SU-DHL-6 (cell line): ENCODE data around the gene NPNT.

Experiments used
- H2AFZ ChIP-seq: fragments of 200-600 bp; sonication (generic); 2 replicates; pipeline ENCODE4 v1.6.1; 2014; ENCODE audit warnings: low read depth, mild to moderate bottlenecking, moderate library complexity, mixed read lengths, antibody characterized with exemption, low read length; ENCODE audit not compliant: severe bottlenecking
- H3F3A ChIP-seq: fragments of 200-600 bp; shearing (Covaris generic); 2 replicates; pipeline ENCODE4 v1.6.0; 2016; ENCODE audit warnings: antibody characterized with exemption, mild to moderate bottlenecking; ENCODE audit not compliant: insufficient read depth
- H3K27ac ChIP-seq: fragments of 200-600 bp; sonication (generic); 2 replicates; pipeline ENCODE4 v1.5.1; 2016; ENCODE audit warnings: low read depth, mild to moderate bottlenecking, low read length, moderate library complexity, mixed read lengths
- H3K27me3 ChIP-seq: fragments of 200-600 bp; sonication (generic), shearing (Covaris generic); 2 replicates; pipeline ENCODE4 v1.6.0; 2014; ENCODE audit warnings: mild to moderate bottlenecking, low read length
- H3K36me3 ChIP-seq: fragments of 200-600 bp; sonication (generic); 2 replicates; pipeline ENCODE4 v1.6.1; 2014; ENCODE audit warnings: mild to moderate bottlenecking, low read length, mixed read lengths
- H3K4me2 ChIP-seq: fragments of 300-600, 200-600 bp; shearing (Covaris generic), sonication (generic); 2 replicates; pipeline ENCODE4 v1.6.0; 2014; ENCODE audit warnings: low read length, low read depth, mild to moderate bottlenecking; ENCODE audit not compliant: poor library complexity, severe bottlenecking
- H3K4me3 ChIP-seq: fragments of 200-600 bp; sonication (generic); 2 replicates; pipeline ENCODE4 v1.5.1; 2014; ENCODE audit warnings: antibody characterized with exemption, low read length, mild to moderate bottlenecking, mixed read lengths; ENCODE audit not compliant: insufficient read depth, poor library complexity, severe bottlenecking
- H3K79me2 ChIP-seq: fragments of 200-600 bp; sonication (generic); 2 replicates; pipeline ENCODE4 v1.6.1; 2014; ENCODE audit warnings: mild to moderate bottlenecking, low read length, moderate library complexity; ENCODE audit not compliant: insufficient read depth
- H3K9ac ChIP-seq: fragments of 200-600 bp; sonication (generic); 2 replicates; pipeline ENCODE4 v1.7.0; 2014; ENCODE audit warnings: mild to moderate bottlenecking, low read length
- H3K9me2 ChIP-seq: fragments of 200-600 bp; sonication (generic); replicated peaks from 2 replicates; pipeline ENCODE4 v1.6.1; 2014; ENCODE audit warnings: low read length; ENCODE audit not compliant: insufficient read depth
- H3K9me3 ChIP-seq: fragments of 200-600 bp; sonication (generic); 2 replicates; pipeline ENCODE4 v1.6.1; 2014; ENCODE audit warnings: low read length, mixed read lengths; ENCODE audit not compliant: insufficient read depth
- H4K20me1 ChIP-seq: fragments of 200-600 bp; sonication (generic); 2 replicates; pipeline ENCODE4 v1.6.1; 2014; ENCODE audit warnings: low read depth, mild to moderate bottlenecking, antibody characterized with exemption, low read length, moderate library complexity, mixed read lengths
- CTCF ChIP-seq: fragments of 200-600 bp; sonication (generic); IDR thresholded peaks from one replicate; pipeline ENCODE4 v1.5.1; 2017; ENCODE audit warnings: antibody characterized with exemption, mild to moderate bottlenecking, low read length, moderate library complexity; ENCODE audit not compliant: insufficient read depth, poor library complexity, severe bottlenecking
- EZH2phosphoT487 ChIP-seq: fragments of 200-600 bp; sonication (generic), shearing (Covaris generic); conservative IDR thresholded peaks from 2 replicates; pipeline ENCODE4 v1.6.1; 2018; ENCODE audit warnings: mild to moderate bottlenecking, antibody characterized with exemption, low read length, moderate library complexity, mixed read lengths

NPNT gene

GRCh38 chr4:105923497-105924238, 28.4 kb downstream of the NPNT start:
- H3K9ac ChIP-seq = no peak overlapping the region
- no peaks in the 10 kb centered on the region for H3K9me3 ChIP-seq
- H2AFZ ChIP-seq = no peak overlapping the region
- no peaks in the 10 kb centered on the region for H3K79me2 ChIP-seq
- H3K36me3 ChIP-seq = no peaks in the 10 kb centered on the region
- TF ChIP-seq CTCF = no peak
- TF ChIP-seq EZH2phosphoT487 = no peak
- no peak overlapping the region for H3K4me3 ChIP-seq
- no peak overlapping the region for H3K4me2 ChIP-seq
- no peak overlapping the region for H3K27ac ChIP-seq
- no peaks in the 10 kb centered on the region for H3F3A ChIP-seq
- H4K20me1 ChIP-seq = no peaks in the 10 kb centered on the region
- no peaks in the 10 kb centered on the region for H3K27me3 ChIP-seq
- no peaks in the 10 kb centered on the region for H3K9me2 ChIP-seq

DNA sequence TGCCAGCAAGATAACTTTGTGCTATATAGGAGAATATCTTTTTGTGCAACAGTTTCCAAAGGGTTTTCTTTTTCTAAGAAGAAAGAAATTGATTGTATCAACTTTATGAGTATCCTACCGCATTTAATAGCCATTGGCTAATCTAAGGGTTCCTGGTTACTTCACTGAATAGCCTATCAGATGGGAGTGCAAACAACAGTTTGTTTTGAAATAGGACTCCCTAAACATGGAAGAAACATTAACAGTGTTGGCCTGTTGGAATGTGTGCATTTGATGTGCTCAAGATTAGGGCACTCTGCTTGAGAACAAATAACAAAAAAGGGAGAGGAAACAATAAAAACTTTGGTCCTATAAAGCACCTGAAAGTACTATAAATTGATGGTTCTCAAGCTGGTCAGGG, 29.1 kb downstream of the NPNT start:
- no peaks in the 10 kb centered on the region for H3K36me3 ChIP-seq
- H4K20me1 ChIP-seq = no peaks in the 10 kb centered on the region
- H3K4me2 ChIP-seq = no peak overlapping the region
- no peak overlapping the region for H3K9ac ChIP-seq
- no peaks in the 10 kb centered on the region for H3K9me3 ChIP-seq
- no peak overlapping the region for H3K27ac ChIP-seq
- no peaks in the 10 kb centered on the region for H3K79me2 ChIP-seq
- H3K9me2 ChIP-seq = no peaks in the 10 kb centered on the region
- no peak for TF ChIP-seq EZH2phosphoT487
- no peak for TF ChIP-seq CTCF
- H3K27me3 ChIP-seq = no peaks in the 10 kb centered on the region
- H3F3A ChIP-seq = no peaks in the 10 kb centered on the region
- H3K4me3 ChIP-seq = no peak overlapping the region
- no peak overlapping the region for H2AFZ ChIP-seq

- H3K27ac ChIP-seq = no peak overlapping the region
- H3K4me3 ChIP-seq = no peak overlapping the region
- no peaks in the 10 kb centered on the region for H3F3A ChIP-seq
- no peak overlapping the region for H2AFZ ChIP-seq
- H3K79me2 ChIP-seq = no peaks in the 10 kb centered on the region
- H3K9ac ChIP-seq = no peak overlapping the region
- TF ChIP-seq CTCF (no peak), EZH2phosphoT487 (no peak)
- no peaks in the 10 kb centered on the region for H4K20me1 ChIP-seq
- no peak overlapping the region for H3K4me2 ChIP-seq
- no peaks in the 10 kb centered on the region for H3K36me3 ChIP-seq
- H3K9me3 ChIP-seq = no peaks in the 10 kb centered on the region
- H3K27me3 ChIP-seq = no peaks in the 10 kb centered on the region
- no peaks in the 10 kb centered on the region for H3K9me2 ChIP-seq
These were observed 35.4 kb downstream of the NPNT start for GRCh38 chr4:105930698-105931097.
